Ovary (tissue), 3 donors: Measurements from ENCODE around the gene OSTF1.

Experiments
- EP300 ChIP-seq: sonication (generic); formaldehyde crosslinking; IDR thresholded peaks from one replicate; pipeline ENCODE4 v1.6.1; 2017; ENCODE audit warnings: antibody characterized with exemption
- POLR2A ChIP-seq: fragments of 450-650 bp; IDR thresholded peaks from one replicate; pipeline ENCODE4 v1.6.1; 2017; ENCODE audit warnings: antibody characterized with exemption, mild to moderate bottlenecking, moderate library complexity
- TF ChIP-seq, protein P1 (sequence below), 3 donors: fragments of 450-650 bp in 2 of 3; fragments of 200-600 bp in 1 of 3; IDR thresholded peaks; one replicate each; pipeline versions ENCODE4 v1.5.1 to v1.8.0; 2016 to 2022; ENCODE audit warnings: antibody characterized with exemption in 3 of 3, mild to moderate bottlenecking in 1 of 3
- donor health status: DM: no; HTN: no; CAD: no.

- TF ChIP-seq, protein P1, sequence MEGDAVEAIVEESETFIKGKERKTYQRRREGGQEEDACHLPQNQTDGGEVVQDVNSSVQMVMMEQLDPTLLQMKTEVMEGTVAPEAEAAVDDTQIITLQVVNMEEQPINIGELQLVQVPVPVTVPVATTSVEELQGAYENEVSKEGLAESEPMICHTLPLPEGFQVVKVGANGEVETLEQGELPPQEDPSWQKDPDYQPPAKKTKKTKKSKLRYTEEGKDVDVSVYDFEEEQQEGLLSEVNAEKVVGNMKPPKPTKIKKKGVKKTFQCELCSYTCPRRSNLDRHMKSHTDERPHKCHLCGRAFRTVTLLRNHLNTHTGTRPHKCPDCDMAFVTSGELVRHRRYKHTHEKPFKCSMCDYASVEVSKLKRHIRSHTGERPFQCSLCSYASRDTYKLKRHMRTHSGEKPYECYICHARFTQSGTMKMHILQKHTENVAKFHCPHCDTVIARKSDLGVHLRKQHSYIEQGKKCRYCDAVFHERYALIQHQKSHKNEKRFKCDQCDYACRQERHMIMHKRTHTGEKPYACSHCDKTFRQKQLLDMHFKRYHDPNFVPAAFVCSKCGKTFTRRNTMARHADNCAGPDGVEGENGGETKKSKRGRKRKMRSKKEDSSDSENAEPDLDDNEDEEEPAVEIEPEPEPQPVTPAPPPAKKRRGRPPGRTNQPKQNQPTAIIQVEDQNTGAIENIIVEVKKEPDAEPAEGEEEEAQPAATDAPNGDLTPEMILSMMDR (IDR thresholded peaks at IDR 0.05): no peak
- TF ChIP-seq POLR2A (no peak), EP300 (no peak)
Measured at GRCh38 chr9:75090579-75090978, 2.3 kb downstream of the OSTF1 start.
